ENCODE data around the gene LCE1C. TPM values are rescaled to one million over a fixed set of nuclear protein-coding genes. Genes with fewer than 3 reads are reported as not detected.

LCE1C gene
- total and polyA plus RNA-seq, 2 of the 4 experiments (the other 2 are of a cell fraction): not detected

GRCh38 chr1:152783095-152783494 is 23.4 kb downstream of the LCE1C start:
- H2BK120ac ChIP-seq (ENCODE audit: low read depth, low read length): no peak overlapping the region
- intact Hi-C loops (cut with micrococcal nuclease): no loop called here
- no peak overlapping the region for H3K14ac ChIP-seq (replicated peaks; ENCODE audit: low read depth, low read length)
- no peak overlapping the region for H3K4me3 ChIP-seq (ENCODE audit: insufficient read depth, low read depth, low read length)
- no peaks in the 10 kb centered on the region for H4K20me1 ChIP-seq (ENCODE audit: insufficient read depth, low read length)
- no peak overlapping the region for H3K23ac ChIP-seq (ENCODE audit: low read depth, low read length)
- TF ChIP-seq BHLHE40 (IDR thresholded peaks at IDR 0.05; ENCODE audit: low read depth, low read length) (no peak), RFX5 (IDR thresholded peaks at IDR 0.05; ENCODE audit: low read depth, low read length) (no peak), MAZ (IDR thresholded peaks at IDR 0.05; ENCODE audit: borderline replicate concordance, low read depth, low read length) (no peak), ELK1 (IDR thresholded peaks at IDR 0.05; ENCODE audit: borderline replicate concordance, low read depth, low read length) (no peak), CHD1 (IDR thresholded peaks at IDR 0.05; ENCODE audit: low read depth, low read length) (no peak), NFE2L2 (IDR thresholded peaks at IDR 0.05; ENCODE audit: low read depth, low read length) (no peak), USF2 (IDR thresholded peaks at IDR 0.05; ENCODE audit: low read depth, low read length) (no peak), MAFK (IDR thresholded peaks at IDR 0.05; ENCODE audit: low read depth, low read length) (no peak)
- no peak overlapping the region for H4K5ac ChIP-seq (ENCODE audit: low read depth, low read length)
- POLR2A ChIA-PET (ENCODE audit: unreplicated experiment): no interaction called here
- no peaks in the 10 kb centered on the region for H3K9me1 ChIP-seq (ENCODE audit: insufficient read depth, low read length)
- CTCF ChIA-PET: no interaction called here
- H4K8ac ChIP-seq (ENCODE audit: low read depth in 2 of 2, low read length in 2 of 2): no peak overlapping the region
- no peaks in the 10 kb centered on the region for H3K27me3 ChIP-seq (ENCODE audit: control insufficient read depth, insufficient read depth, low read length)
- no peak overlapping the region for H4K91ac ChIP-seq (ENCODE audit: insufficient read depth, low read depth, low read length)
- no peak overlapping the region for H3K56ac ChIP-seq (ENCODE audit: extremely low read depth, insufficient read depth, low read length)
- H3K4me1 ChIP-seq (ENCODE audit: control insufficient read depth, insufficient read depth, low read length): no peaks in the 10 kb centered on the region
- H2BK15ac ChIP-seq (ENCODE audit: low read depth, low read length): no peak overlapping the region
- H3K4me2 ChIP-seq (ENCODE audit: low read depth, low read length): no peak overlapping the region
- H2BK20ac ChIP-seq (ENCODE audit: low read depth, low read length): no peak overlapping the region
- H2AK5ac ChIP-seq (ENCODE audit: low read depth, low read length): no peak overlapping the region
- no CpG with 5 or more reads among the region's 2 CpGs for WGBS, 2 experiments (ENCODE audit: extremely low coverage in 2 of 2, insufficient read length in 1 of 2)
- H3K27ac ChIP-seq (ENCODE audit: insufficient read depth, low read length): no peak overlapping the region
- DNase-seq (no peak), ATAC-seq (ENCODE audit: low read depth) (no peak)
- H3K4ac ChIP-seq (ENCODE audit: low read depth, low read length): no peak overlapping the region
- H2BK5ac ChIP-seq (ENCODE audit: low read depth, low read length, poor library complexity, severe bottlenecking): no peak overlapping the region
- no TSS peak for BruUV-seq (replicated peaks)
- in situ Hi-C loops (cut with MboI; ENCODE audit: low sequenced_read_pairs): no loop called here
- no peak overlapping the region for H3K9ac ChIP-seq (ENCODE audit: low read depth, low read length)
- no peak overlapping the region for H3K18ac ChIP-seq (ENCODE audit: low read depth, low read length)
- dilution Hi-C loops (cut with HindIII; ENCODE audit: low sequenced_read_pairs, unreplicated experiment): no loop called here
- H3K79me1 ChIP-seq (ENCODE audit: low read depth in 1 of 2, low read length in 2 of 2): no peaks in the 10 kb centered on the region
- H2AFZ ChIP-seq (replicated peaks; ENCODE audit: low read length, poor library complexity): no peak overlapping the region
- no peak overlapping the region for H2AK9ac ChIP-seq (replicated peaks; ENCODE audit: low read depth, low read length, poor library complexity)
- no peaks in the 10 kb centered on the region for H3K36me3 ChIP-seq (ENCODE audit: control insufficient read depth, insufficient read depth, low read length)
- H3K9me3 ChIP-seq (ENCODE audit: control insufficient read depth, insufficient read depth, low read length): no peaks in the 10 kb centered on the region

Data from IMR-90 (cell line).